Tibial nerve (tissue), 4 donors: ENCODE measurements around the gene NDUFS7. TPM values are rescaled to one million over a fixed set of nuclear protein-coding genes. Genes with fewer than 3 reads are reported as not detected.

Source experiments
- DNase-seq, 2 donors: peaks; one replicate each; pipeline ENCODE4 v3.0.0-alpha.2; 2019; ENCODE audit warnings: low spot score in 2 of 2
- H3K27ac ChIP-seq, 4 donors: fragments of 200-600 bp; sonication (generic) in 3 of 4; one replicate each; pipeline ENCODE4 v1.5.1; 2017 to 2019; ENCODE audit warnings: mild to moderate bottlenecking in 1 of 4
- H3K27me3 ChIP-seq, 2 donors: fragments of 200-600 bp; sonication (generic) in 1 of 2; one replicate each; pipeline versions ENCODE4 v1.5.1 to v1.6.0; 2017 to 2019
- H3K36me3 ChIP-seq, 3 donors: fragments of 200-600 bp; sonication (generic); one replicate each; pipeline ENCODE4 v1.5.1; 2018 to 2019
- H3K4me1 ChIP-seq, 4 donors: fragments of 200-600 bp; sonication (generic) in 3 of 4; one replicate each; pipeline ENCODE4 v1.5.1; 2017 to 2019
- H3K4me3 ChIP-seq, 4 donors: fragments of 200-600 bp; sonication (generic) in 3 of 4; one replicate each; pipeline ENCODE4 v1.5.1; 2017 to 2019; ENCODE audit warnings: mild to moderate bottlenecking in 1 of 4, moderate library complexity in 1 of 4
- H3K9me3 ChIP-seq, 4 donors: fragments of 200-600 bp; sonication (generic) in 3 of 4; one replicate each; pipeline ENCODE4 v1.5.1; 2017 to 2019
- EP300 ChIP-seq, 2 donors: sonication (generic); formaldehyde crosslinking; IDR thresholded peaks; one replicate each; pipeline ENCODE4 v1.6.1; 2017; ENCODE audit warnings: antibody characterized with exemption in 2 of 2, mild to moderate bottlenecking in 1 of 2
- POLR2A ChIP-seq, 2 donors: fragments of 450-650 bp; IDR thresholded peaks; one replicate each; pipeline ENCODE4 v1.6.1; 2017; ENCODE audit warnings: antibody characterized with exemption in 2 of 2, mild to moderate bottlenecking in 2 of 2, moderate library complexity in 2 of 2
- WGBS, 2 donors: methylation state at CpG; one replicate each; pipeline ENCODE4 v1.1.5; 2018; 5-methylcytosine and 5-hydroxymethylcytosine counted together
- total RNA-seq, 4 donors: library from RNA; depleted of rRNA; stranded (reverse); fragments of >200 nt; gene quantifications; one replicate each; pipeline ENCODE4 v1.1.0, GENCODE V29; 2016
- TF ChIP-seq, protein P1 (sequence below), 5 experiments: fragments of 200-600 bp in 3 of 5; fragments of 450-650 bp in 2 of 5; sonication (generic) in 3 of 5; IDR thresholded peaks; one replicate each; pipeline ENCODE4 v1.5.1; 2016 to 2019; ENCODE audit warnings: antibody characterized with exemption in 5 of 5, mild to moderate bottlenecking in 3 of 5, moderate library complexity in 2 of 5

Gene NDUFS7
- total RNA-seq, 4 donors from 2014 or later: 146 to 162 (median 151) TPM

DNA sequence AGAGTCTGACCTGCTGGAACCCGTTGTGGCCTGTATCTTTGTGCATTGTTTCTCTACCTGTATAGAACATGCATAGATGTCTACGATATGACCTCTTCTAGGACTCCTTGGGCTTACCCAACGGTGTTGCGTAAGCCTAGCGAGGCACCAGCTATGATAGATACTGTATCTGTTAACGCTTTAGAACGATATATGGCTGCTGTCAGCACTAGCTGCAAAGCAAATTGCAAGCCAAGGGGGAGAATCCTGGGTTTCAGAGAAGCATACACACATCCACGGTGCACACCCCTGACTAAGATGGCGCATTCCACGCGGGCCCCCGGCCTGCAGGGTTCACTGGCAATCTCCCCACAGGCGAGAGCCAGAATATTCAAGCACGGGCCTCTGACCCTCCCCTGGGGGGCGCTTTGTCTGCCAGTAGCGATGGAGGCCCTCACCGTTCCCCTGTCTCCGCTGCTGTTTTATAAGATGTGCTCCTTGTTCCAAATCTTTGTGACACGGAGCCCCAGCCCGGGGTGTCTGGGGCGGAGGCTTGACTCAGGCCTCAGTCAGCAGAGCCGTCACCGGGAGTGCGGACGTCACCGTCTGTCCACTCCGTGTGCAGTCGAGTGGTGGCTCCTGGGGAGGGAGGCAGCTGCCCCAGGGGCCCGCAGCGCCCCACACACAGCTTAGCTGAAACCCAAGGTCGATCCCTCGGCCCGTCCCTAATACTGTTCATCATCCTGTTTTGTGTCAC, 41.6 kb downstream of the NDUFS7 start:
- DNase-seq: no peak
- 88 to 91% methylated on average over 33 of the region's 33 CpGs for WGBS, 2 donors
- H3K4me3 ChIP-seq: no peak overlapping the region
- no peak overlapping the region for H3K27ac ChIP-seq
- H3K9me3 ChIP-seq: no peaks in the 10 kb centered on the region
- TF ChIP-seq, protein P1, sequence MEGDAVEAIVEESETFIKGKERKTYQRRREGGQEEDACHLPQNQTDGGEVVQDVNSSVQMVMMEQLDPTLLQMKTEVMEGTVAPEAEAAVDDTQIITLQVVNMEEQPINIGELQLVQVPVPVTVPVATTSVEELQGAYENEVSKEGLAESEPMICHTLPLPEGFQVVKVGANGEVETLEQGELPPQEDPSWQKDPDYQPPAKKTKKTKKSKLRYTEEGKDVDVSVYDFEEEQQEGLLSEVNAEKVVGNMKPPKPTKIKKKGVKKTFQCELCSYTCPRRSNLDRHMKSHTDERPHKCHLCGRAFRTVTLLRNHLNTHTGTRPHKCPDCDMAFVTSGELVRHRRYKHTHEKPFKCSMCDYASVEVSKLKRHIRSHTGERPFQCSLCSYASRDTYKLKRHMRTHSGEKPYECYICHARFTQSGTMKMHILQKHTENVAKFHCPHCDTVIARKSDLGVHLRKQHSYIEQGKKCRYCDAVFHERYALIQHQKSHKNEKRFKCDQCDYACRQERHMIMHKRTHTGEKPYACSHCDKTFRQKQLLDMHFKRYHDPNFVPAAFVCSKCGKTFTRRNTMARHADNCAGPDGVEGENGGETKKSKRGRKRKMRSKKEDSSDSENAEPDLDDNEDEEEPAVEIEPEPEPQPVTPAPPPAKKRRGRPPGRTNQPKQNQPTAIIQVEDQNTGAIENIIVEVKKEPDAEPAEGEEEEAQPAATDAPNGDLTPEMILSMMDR (IDR thresholded peaks at IDR 0.05): no peak
- TF ChIP-seq EP300 (IDR thresholded peaks at IDR 0.05) (no peak), POLR2A (IDR thresholded peaks at IDR 0.05) (no peak)
- H3K27me3 ChIP-seq: no peaks in the 10 kb centered on the region
- H3K4me1 ChIP-seq: peaks cover 0 to 5% (median 0%) of the 10 kb centered on the region in 4 donors
- H3K36me3 ChIP-seq: peaks cover 0 to 100% (median 24%) of the 10 kb centered on the region in 3 donors

DNA sequence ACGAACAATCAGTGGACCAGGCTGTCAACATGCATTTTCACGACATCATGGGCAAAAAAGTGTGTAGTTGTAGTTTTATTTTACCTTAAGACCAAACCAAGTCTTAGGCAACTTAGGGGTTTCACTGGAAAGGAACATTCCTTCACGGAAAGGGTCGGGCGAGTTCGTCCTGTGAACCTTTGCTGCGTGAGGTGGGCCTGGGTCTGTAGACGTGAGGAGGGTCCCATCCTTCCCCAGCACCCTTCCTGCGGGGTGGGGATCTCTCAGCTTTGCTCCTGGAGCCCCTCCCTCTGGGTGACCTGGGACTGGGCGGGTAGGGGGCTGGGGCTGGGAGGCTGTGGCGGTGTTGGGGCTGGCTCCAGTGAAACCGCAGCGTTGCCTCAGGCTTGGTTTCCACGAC, 42.2 kb downstream of the NDUFS7 start:
- Histone ChIP-seq H3K4me1 (peaks cover 0 to 5% (median 0%) of the 10 kb centered on the region in 4 donors), H3K27ac (no peak overlapping the region), H3K36me3 (peaks cover 0 to 100% (median 27%) of the 10 kb centered on the region in 3 donors), H3K9me3 (no peaks in the 10 kb centered on the region), H3K27me3 (no peaks in the 10 kb centered on the region), H3K4me3 (no peak overlapping the region)
- WGBS, 2 donors: 82 to 84% methylated on average over 12 to 14 of the region's 14 CpGs
- TF ChIP-seq EP300 (IDR thresholded peaks at IDR 0.05) (no peak), POLR2A (IDR thresholded peaks at IDR 0.05) (no peak)
- TF ChIP-seq, protein P1 (IDR thresholded peaks at IDR 0.05): no peak
- no peak for DNase-seq

DNA sequence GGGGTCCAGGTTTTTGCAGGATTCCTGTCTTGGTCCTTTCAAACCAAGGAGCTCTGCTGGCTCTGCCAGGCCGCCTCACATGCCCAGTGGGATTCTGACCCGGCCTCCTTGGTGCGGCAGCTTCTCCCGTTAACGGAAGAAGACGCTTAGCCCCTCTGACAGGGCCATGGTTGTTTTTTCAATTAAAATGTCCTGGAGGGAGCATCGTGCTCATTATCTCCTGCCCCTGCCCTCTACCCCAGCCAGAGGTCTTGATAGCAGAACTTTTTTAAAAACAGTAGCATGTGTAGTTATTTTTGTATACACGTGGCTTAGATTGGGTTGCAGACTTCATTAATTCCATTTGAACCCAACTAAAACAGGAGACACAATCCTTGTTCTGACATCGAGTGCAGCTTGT, 43.0 kb downstream of the NDUFS7 start:
- no peak for DNase-seq
- Histone ChIP-seq H3K27me3 (no peaks in the 10 kb centered on the region), H3K27ac (no peak overlapping the region), H3K36me3 (peaks cover 0 to 100% (median 27%) of the 10 kb centered on the region in 3 donors), H3K4me3 (no peak overlapping the region), H3K4me1 (peaks cover 0 to 5% (median 0%) of the 10 kb centered on the region in 4 donors), H3K9me3 (no peaks in the 10 kb centered on the region)
- WGBS, 2 donors: 74 to 85% methylated on average over 9 of the region's 9 CpGs
- TF ChIP-seq EP300 (IDR thresholded peaks at IDR 0.05) (no peak), POLR2A (IDR thresholded peaks at IDR 0.05) (no peak)
- TF ChIP-seq, protein P1 (IDR thresholded peaks at IDR 0.05): no peak

DNA sequence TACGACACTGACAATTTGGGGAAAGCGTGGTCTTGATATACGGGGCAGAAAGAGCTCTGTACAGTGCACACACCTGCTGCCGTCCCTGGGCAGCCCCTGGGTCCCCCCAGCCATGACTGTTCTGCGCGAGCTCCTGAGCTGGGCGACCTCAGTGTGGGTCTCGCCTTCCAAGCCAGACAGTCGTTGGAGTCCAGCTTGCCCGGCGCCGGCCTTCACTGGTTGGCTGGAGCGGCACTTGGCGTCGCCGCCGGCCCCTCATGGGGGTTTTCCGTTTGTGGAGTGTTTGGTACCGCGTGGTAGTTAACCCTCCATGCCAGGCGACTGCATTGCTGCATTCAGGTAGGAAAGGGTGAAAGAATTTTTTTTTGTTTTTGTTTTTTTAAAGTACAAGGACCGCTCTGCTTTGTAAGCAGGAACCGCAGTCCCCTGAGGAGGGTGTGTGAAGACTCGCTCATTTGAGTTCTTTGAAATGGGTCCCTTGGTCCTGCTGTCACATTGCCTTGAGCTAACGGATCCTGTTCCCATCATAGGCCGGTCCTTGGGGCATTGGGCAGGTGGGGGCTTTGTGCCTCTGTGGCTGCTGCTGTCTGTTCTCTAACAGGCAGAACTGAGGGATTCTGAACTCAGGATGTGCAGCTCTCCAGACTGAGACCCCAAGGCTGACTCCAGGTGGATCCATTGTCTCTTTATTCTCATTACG, 43.7 kb downstream of the NDUFS7 start:
- WGBS, 2 donors: 85 to 88% methylated on average over 27 of the region's 27 CpGs
- TF ChIP-seq EP300 (IDR thresholded peaks at IDR 0.05): no peak
- no peak for TF ChIP-seq POLR2A (IDR thresholded peaks at IDR 0.05)
- TF ChIP-seq, protein P1 (IDR thresholded peaks at IDR 0.05): no peak
- H3K4me3 ChIP-seq: no peak overlapping the region
- H3K27ac ChIP-seq: no peak overlapping the region
- peaks cover 3 to 100% (median 32%) of the 10 kb centered on the region in 3 donors for H3K36me3 ChIP-seq
- H3K4me1 ChIP-seq: peaks cover 0 to 1% (median 0%) of the 10 kb centered on the region in 4 donors
- no peaks in the 10 kb centered on the region for H3K9me3 ChIP-seq
- H3K27me3 ChIP-seq: no peaks in the 10 kb centered on the region
- no peak for DNase-seq
